Stomach (tissue), 4 donors: ENCODE measurements around the gene MEFV.
"Not testable (repeated sequence)": the region's sequence is repeated elsewhere in the genome, so short reads cannot be mapped to it uniquely, and the experiment has no call there.

Source experiments
- CTCF ChIP-seq, 7 experiments: fragments of 450-650 bp in 4 of 7; fragments of 200-600 bp in 3 of 7; sonication (generic) in 3 of 7; IDR thresholded peaks; one replicate each; pipeline ENCODE4 v1.5.1; 2016 to 2019; ENCODE audit warnings: antibody characterized with exemption in 7 of 7, control low read depth in 2 of 7, mild to moderate bottlenecking in 1 of 7
- EP300 ChIP-seq: sonication (generic); formaldehyde crosslinking; IDR thresholded peaks from one replicate; pipeline ENCODE4 v1.6.1; 2017; ENCODE audit warnings: antibody characterized with exemption
- POLR2A ChIP-seq, 4 donors: fragments of 450-650 bp; IDR thresholded peaks; one replicate each; pipeline ENCODE4 v1.6.1; 2016; ENCODE audit warnings: antibody characterized with exemption in 4 of 4, control low read depth in 2 of 4, mild to moderate bottlenecking in 1 of 4, moderate library complexity in 1 of 4

- not testable (repeated sequence) for TF ChIP-seq CTCF (IDR thresholded peaks at IDR 0.05); POLR2A (IDR thresholded peaks at IDR 0.05); EP300
Observed at GRCh38 chr16:3197694-3198333, 58.6 kb downstream of the MEFV start.
